NCI-H146 treated with DMSO at 0.1 percent for 48 hours (cell line): ENCODE measurements around the gene SHISA6.

Source experiments
- DNase-seq: peaks from one replicate; lab custom pipeline; 2025; ENCODE audit not compliant: unreplicated experiment; lab: John Stamatoyannopoulos, UW

The SHISA6 gene

DNA sequence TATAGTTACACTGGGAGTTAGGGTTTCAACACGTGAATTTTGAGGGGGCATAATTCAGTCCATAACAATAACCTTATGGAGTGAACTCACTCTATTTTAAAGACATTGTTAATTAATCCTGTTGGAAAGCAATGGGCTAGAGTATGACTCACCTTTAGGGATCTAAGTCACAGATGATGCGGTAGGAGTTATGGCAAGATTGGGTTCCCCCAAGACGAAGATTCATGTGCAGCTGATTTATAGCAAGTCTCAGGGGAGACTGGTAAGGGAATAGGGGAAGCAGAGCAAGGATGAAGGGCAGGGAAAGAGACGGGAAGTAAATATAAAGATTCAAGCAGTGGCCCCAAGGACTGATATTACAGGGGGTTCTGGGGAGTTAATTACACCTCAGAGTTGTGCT is 197.7 kb downstream of the SHISA6 start:
- no peak for DNase-seq

DNA sequence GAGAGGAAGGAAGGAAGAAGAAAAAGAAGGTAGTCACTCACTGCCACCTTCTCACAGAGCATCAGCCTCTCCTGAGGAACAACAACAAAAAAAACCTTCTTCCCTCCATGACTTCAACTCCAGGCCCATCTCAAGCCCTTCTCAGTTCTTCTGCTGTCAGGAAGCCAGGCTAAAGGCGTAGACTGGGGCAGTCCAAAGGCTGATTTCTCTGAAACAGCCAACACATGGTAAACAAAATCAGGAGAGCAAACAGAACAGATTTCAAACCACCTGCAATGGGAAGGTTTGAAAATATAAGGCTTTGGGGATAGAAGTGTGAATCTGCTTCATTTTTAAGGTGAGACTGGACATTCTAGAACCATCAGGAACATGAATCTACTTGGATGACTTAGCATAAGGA is 200.0 kb downstream of the SHISA6 start:
- DNase-seq, result no peak

DNA sequence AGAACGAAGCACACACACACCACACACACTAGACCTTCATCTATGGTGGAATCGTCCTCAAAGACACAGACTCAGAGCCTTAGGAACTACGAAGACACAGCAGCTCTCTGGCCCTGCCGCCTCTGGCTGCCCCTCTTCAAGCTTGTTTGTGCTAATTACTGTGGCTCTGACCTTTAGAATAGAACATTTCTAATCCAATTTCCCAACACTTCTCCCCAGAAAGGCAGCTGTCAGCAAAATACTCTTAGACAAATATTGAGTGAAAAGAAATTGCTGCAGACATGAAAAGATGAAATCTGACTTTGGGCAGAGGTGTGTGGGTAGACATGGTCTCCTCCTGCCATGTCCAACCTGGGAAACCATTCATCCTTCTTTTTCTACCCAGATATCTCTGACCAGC is 205.3 kb downstream of the SHISA6 start:
- no peak for DNase-seq

DNA sequence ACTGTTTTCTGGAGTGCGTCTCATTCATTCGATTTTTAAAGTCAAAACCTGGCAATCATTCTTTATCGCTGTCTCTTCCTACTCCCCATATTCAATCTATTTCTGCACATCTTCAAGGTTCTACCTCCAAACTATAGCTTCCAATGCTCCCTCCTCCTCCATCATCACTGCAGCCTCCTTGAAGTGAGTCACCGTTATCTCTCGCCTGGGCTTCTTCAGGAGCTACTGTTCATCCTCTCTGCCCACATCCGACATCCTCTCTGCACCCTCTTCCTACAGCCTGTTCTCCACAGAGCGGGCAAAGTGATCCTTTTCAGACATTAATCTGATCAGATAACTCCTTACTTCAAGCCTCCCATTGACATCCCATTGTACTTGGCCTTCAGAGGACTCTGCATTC is 213.1 kb downstream of the SHISA6 start:
- no peak for DNase-seq

DNA sequence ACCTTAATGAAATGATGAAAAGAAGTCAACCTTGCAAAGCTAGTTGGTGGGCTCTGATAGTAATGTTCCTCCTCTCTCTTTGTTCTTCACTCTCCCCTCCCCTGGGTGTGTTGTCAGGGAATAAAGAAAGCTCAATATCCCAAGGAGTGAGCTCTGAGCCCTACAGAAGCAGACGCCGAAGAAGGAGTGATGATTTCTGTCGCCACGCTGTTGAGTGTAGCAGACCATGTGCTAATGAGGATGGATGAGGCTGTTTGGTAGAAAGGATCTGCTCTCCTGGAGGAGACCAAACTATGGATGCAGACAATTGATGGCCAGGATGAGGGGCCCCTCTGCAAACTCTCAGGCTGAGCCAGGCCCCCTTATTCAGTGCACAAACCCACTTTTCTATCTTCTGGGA is 217.3 kb downstream of the SHISA6 start:
- no peak for DNase-seq

DNA sequence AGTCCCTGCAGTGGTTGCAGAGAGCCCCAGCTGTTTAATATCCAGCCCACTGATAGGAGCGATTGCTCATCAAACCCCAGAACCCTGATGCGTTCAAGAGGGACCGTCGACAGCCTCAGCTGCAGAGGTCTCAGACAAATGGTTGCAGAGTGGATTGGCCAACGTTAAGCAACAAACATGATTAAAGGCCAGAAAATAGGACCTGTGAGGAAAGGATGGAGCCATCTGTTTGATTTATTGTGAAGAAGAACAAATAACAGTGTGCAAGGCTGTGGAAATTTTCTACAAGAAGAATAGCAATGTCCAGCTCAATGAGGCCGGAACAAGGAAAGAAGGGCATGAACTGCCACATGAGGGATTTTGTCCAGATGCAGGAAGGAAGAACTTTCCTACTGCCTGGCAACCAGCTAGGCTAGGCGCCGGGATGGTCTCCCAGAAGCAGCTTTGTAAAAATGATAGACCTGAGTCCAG is 218.9 kb downstream of the SHISA6 start:
- DNase-seq, result no peak

DNA sequence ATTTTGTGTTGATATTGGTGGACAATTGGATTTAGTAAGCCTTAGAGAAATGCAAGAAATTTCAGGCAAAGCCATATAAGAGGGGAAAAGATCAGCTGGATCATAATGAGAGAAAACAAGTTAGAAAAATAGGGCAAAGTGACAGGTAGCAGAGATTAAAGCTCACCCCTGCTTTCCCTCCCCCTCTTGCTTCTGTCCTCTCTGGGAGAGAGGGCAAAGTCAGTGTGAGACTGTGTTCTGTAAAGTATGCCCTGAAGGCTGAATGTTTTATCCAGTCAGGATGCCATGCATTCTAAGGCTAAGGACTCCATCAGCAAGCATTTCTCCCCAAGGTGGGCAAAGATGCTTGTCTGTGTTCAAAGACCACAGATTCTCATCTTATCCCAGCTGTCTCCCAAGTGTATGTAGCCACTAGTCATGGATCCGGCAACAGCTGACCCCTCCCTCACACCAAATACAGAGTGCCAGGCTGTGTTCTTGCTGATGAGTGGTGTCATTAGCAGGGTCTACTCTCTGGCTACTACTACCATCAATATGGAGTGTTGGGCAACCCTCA is 221.1 kb downstream of the SHISA6 start:
- DNase-seq, result no peak

DNA sequence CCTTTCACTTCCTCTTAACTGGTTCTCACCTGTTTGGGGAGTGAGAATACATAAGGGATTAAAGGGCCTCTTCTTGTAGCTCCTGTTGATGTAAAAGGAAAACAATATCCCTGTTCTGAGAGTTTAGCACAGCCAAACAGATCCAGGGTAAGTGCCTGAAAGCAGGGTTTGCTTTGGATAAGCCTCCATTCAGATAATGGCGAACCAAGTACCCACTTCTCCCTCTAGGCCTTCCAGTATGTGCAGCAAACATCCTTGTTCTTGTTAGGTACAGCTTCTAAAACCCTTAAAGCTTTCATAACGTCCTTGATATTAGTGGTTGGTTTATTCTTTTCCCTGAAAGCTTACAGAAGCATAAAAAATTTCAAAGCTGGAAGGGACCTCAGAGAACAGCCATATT is 226.6 kb downstream of the SHISA6 start:
- no peak for DNase-seq

DNA sequence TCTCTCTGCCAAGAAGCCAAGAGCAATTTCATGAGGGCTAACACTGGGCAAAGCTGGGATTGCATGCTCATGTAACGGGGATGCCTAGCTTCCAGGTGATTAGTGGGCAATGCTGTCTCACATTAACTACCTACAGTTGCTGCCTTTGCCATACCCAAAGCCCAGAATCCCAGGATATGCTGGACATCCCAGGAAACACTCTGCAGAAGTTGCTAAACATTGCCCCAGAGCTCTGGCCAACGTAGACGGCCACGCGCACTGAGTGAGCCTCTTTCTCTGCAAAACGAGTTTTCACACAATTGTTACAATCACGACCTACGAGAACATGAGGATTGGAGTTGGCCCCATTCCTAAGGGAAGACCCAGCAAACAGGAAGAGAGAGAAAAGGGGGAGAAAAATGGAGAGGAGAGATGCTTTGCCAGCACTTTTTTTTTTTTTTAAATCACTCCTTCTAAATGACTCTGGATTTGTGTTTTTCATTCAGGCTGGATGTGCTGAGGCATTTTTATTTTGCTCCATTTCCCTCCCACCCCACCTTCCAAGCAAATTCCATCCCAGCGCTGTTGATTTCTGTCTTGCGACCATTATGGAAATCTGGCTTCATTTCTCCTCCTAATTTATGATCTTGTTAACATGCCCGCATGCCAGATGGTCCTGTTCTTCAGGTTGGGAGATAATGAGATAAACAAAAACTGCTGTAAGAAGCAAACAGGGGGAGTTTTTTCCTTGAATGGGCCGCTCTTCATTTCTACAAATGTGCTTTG is 244.5 kb downstream of the SHISA6 start:
- DNase-seq, result no peak

DNA sequence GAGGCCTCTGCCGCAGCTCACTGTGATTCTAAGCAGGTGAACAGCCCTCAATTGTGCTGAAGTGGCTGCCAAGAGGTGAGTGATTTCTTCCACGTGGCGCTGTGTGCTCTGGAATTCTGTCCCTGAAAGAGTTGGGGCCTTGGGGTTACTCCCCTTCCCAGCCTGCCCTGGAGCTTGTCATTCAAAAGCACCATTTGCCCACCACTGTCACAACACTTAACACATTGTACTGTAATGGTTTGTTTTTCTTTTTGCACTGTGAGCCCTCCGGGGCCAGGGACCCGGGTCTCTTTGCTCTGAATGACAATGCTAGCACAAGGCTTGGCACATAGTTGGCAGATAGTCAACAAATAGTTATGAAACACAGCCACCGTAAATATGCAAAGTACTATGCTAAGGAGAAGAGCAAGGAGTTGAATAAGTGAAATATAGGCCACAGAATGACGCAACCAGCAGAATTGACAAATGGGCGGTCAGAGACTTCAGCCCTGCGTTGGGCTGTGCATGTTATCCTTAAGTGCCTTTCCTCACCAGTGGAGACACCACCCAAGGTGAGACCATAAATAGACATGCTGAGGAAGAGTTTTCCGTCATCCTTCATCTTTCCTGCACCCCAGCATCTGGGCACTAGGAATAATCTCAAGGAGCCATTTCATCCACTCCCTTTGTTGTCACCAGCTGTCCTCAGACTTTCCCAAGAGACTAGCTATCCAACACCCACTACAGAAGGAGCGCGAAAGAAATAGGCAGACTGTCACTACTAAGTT is 245.3 kb downstream of the SHISA6 start:
- no peak for DNase-seq

DNA sequence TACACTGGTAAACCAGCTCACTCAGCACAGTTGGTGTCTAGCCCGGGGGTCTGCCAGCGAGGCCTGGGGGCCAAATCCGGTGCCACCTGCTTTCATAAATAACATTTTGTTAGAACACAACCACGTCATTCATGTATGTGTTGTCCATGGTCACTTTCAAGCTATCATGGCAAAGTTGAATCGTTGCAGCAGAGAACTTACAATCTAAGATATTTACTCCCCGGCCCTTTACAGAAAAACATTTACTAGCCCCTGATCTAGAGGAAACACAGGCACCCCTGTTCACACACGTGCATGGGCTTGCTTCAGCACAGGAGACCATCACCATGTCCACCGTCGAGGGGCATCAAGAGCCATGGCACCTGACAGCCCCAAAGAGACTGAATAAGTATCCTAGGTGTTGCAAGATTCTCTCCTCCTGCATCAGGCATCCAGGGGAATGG is 245.9 kb downstream of the SHISA6 start:
- no peak for DNase-seq

DNA sequence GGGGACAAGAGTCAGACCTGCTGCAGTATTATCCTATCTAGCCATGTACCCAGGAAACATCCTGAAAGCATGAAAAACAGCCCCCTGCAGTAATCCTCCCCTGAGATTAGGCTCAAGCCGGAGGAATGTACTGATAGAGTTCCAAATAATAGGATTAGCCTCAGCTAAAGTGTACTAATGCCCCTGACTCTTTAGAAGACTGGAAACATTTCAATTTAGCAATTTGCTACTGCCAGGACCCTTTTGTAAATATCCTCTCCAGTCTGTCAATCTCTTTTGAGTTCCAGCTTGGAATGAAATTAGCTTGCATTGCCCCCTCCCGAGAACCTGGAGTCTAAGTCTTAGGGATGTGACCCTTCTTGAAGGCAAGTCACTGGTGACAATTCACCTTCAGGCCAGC is 246.5 kb downstream of the SHISA6 start:
- DNase-seq, result no peak

DNA sequence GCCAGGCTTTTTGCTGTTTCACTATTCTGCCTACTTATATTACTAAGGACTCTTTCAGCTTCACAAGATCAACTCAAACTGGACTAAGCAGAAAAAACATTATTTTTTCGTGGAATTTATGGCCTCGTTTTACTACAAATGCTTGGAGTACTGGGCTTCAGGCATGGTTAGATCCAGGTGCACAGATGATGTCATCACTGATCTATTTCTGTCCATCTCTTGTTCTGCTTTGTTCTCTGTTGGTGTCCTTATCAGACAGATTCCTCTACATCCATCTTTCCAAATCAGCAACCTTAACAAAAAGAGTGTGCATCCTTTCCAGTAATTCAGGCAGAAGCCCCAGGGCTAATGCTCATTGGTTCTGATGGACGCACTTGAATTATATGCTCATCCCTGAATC is 247.4 kb downstream of the SHISA6 start:
- DNase-seq, result no peak

DNA sequence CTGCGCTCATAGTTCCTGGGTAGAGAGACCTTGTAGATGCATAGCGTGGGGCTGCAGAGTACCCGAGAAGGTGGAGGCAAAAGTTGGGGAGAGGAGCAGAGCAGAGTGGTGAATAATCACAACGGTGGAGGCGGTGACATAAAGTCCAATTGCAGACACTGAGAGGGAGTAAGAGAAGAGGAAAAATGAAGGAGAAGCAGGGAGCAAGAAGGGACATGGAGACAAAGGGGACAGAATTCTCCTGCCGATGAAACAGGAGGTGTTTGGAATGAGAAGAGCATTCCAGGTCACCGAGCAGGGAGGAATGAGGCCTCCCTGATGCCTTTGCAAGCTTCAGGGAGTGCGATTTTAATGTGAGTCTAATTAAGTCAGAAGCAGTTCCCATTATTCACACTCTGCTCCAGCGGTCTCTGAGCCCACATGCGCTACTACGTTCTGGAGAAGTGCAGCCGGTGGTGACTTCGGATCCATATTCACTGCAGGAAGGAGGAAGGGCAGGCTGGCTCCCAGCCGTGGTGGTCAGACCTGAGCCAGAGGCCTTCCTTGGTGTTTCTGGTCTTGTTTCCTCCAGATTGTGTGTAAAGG is 249.2 kb downstream of the SHISA6 start:
- DNase-seq, result no peak

DNA sequence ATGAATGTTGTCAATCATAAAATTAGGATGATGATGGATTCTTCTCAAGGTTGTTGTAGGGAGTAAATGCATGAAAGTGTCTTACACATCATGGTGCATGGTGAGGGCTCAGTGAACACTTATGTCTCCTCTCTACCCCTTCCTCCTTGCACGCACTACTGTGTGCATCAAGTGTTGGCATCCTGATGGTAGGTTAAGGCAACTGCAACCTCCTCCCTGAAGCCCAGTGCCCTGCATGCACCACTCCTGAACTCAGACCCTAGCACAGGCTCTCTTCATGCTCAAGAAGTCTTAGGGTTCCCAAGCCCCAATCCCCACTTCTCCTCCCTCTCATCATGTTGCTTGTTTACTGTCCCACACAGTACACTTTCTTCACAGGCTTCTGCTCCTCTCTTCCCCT is 251.5 kb downstream of the SHISA6 start:
- DNase-seq, result no peak

DNA sequence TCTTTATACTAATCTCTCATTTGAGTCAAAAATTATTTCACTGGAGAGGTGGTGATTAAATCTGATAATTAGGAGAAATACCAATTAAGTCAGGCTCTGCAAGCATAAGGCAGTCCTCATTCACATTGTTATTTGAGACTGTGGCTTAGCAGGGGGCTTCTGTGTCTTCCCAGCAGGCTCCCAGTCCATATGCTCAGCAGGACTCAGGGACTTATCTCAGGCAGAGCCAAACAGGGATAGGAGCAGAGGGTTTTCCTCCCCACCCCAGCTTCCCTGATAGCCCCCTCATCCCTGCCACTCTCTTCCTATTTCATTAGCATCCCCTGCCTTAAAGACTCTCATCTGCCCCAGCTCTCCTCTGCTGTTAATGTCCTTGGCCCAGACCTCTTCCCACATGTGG is 252.9 kb downstream of the SHISA6 start:
- no peak for DNase-seq

DNA sequence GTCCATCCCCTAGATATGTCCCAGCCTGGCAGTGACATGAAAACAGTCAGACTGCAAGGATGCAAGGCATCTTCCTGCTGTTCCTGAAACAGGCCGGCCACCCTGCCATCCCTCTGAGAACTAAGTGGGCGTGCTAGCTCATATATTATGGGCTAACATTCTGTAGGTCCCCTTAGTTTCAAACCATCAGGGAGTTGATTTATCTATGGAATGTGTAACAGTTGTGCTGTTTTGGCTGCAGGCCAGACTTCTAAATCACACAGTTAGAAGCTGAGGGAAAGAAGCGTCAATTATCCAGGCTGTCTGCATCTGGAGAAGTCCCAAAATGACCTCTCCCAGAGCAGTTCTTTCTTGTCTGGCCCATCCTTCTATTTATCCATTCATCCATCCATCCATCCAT is 254.6 kb downstream of the SHISA6 start:
- no peak for DNase-seq

DNA sequence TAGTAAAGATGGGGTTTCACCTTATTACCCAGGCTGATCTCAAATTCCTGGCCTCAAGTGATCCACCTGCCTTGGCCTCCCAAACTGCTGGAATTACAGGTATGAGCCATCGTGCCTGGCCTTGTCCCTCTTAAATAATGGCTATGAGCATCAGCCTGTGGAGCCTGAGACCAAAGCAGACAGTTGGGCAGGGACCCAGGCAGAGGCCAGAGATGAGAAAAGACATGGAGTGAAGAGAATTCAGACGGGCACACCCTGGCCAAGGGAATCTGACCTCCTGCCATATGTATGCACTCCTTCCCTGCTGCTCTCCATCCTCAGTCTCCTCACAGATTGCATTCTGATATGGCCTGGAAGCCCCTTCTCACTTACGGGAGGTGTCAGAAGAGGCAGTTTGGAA is 258.9 kb downstream of the SHISA6 start:
- DNase-seq, result no peak

DNA sequence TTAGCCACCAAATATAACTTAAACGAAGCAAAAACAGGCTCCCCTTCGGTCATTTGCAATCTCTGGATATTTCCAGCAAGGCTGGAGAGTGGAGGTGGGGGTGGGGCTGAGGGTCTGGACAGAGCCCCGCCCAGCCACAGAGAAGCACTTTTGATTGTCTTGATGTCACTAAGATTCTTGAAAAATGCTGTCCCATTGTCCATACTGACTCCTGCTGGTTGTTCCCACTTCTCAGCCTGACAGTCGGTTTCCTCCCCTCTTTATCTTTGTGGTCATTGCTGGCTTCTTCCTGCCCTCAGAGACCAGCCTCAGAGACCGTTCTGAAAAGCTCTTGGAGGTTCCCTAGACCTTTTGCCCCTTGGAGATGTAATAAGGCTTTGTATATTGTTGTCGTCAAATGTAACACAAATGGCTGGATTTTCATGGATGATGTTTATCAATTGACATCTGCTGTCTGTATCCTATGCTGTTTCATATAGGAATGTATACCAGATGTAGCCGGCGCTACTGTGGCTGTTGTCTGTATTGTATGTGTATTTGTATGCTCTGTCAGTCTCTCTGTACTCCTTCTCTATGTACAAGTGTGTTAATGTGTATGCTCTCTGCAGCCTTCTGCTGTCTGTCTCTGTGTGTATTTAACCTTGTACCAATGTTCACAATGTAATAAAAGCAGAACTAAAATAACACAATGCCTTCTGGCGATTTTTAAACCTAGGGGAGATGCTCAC is 262.5 kb downstream of the SHISA6 start:
- no peak for DNase-seq

DNA sequence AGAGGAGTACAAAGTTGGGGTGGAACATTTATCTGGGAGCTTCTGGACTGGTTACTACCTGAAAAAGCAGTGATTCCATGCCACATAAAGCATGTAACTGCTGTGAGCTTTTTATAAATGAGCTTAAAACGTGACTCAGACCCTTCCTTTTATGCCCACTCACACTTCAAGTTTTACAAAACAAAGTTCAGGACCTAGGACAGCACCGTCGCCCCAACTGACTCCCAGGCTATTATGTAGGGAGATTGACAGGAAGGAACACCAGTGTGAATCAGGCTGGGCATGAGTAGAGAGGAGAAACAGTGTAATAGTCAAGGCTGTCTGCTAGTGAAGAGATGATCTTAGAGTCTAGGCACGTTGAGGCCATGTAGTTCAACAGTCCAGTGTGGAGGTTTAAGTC is 265.6 kb downstream of the SHISA6 start:
- no peak for DNase-seq

DNA sequence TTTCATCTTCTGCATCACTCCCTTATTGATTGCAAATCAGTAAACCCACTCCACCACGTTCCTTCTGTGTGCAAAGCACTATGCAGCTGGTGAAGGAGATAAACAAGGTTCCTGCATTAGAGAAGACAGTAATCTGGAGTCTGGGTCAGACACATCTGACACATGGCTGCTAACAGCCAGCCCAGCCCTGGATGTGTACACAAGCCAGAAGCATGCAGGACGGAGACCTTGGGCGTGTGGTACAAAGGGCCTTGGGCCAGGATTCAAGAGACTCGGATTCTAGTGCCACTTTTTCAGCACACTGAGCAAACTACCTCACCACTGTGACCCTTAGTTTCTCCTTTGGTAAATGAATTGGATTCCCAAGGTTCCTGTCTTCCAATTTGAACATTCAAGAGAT is 270.7 kb downstream of the SHISA6 start:
- no peak for DNase-seq
